HepG2 (cell line): Measurements from ENCODE around the gene KLHL30. TPM values are rescaled to one million over a fixed set of nuclear protein-coding genes. Genes with fewer than 3 reads are reported as not detected.

Experiments used
- AHR ChIP-seq: IDR thresholded peaks from 2 replicates; pipeline ENCODE4 v1.6.1; 2018; ENCODE audit warnings: missing genetic modification reagents, missing compliant biosample characterization
- HOXD1 ChIP-seq: sonication (generic); formaldehyde crosslinking; IDR thresholded peaks from 2 replicates; pipeline ENCODE4 v1.5.0; 2020; ENCODE audit warnings: missing genetic modification reagents
- NFE2L2 ChIP-seq: fragments of 150-350 bp; IDR thresholded peaks from 2 replicates; pipeline ENCODE4 v1.6.1; 2014; ENCODE audit warnings: low read length
- NR2C2 ChIP-seq: sonication (generic); formaldehyde crosslinking; IDR thresholded peaks from 2 replicates; pipeline ENCODE4 v1.4.0; 2020; ENCODE audit warnings: missing genetic modification reagents, mild to moderate bottlenecking, moderate library complexity, borderline replicate concordance
- RXRA ChIP-seq: sonication (generic); formaldehyde crosslinking; IDR thresholded peaks from 2 replicates; pipeline ENCODE4 v1.5.1; 2020; ENCODE audit warnings: missing genetic modification reagents
- TGIF2 ChIP-seq: IDR thresholded peaks from 2 replicates; pipeline ENCODE4 v1.6.1; 2016; ENCODE audit warnings: control low read depth, missing compliant biosample characterization
- TMF1 ChIP-seq: sonication (generic); formaldehyde crosslinking; IDR thresholded peaks from 2 replicates; pipeline ENCODE4 v1.8.1; 2022; ENCODE audit warnings: low read depth, missing genetic modification reagents
- ZNF703 ChIP-seq: sonication (generic); formaldehyde crosslinking; IDR thresholded peaks from 2 replicates; pipeline ENCODE4 v1.5.1; 2020; ENCODE audit warnings: missing genetic modification reagents, mild to moderate bottlenecking, moderate library complexity, borderline replicate concordance
- polyA plus RNA-seq, 8 experiments: library from polyadenylated mRNA; depleted of rRNA in 3 of 8; stranded (reverse) in 7 of 8; unstranded in 1 of 8; fragments of >200 nt; fragmentation: Illumina TruSeq in 4 of 8; extraction: Trizol in 4 of 8; gene quantifications; 2 replicates each; pipeline versions ENCODE4 v1.2.1 to v1.2.3, GENCODE V29; 2011 to 2016; ENCODE audit warnings: low read depth in 4 of 8, missing spikeins in 1 of 8, mixed read lengths in 1 of 8; ENCODE audit not compliant: insufficient read depth in 1 of 8
- total RNA-seq, 5 experiments: library from RNA; depleted of rRNA; stranded (reverse); fragments of >200 nt; fragmentation: Illumina TruSeq; extraction: Trizol; gene quantifications; 2 replicates each; pipeline ENCODE4 v1.2.3, GENCODE V29; 2016; ENCODE audit warnings: low read depth in 1 of 5
- TF ChIP-seq, protein P1 (sequence below): sonication (generic); formaldehyde crosslinking; IDR thresholded peaks from 2 replicates; pipeline ENCODE4 v1.9.0; 2022; ENCODE audit warnings: low read depth, missing genetic modification reagents
- TF ChIP-seq, protein P2 (sequence below): sonication (generic); formaldehyde crosslinking; IDR thresholded peaks from 2 replicates; pipeline ENCODE4 v1.8.0; 2022; ENCODE audit warnings: mild to moderate bottlenecking, missing genetic modification reagents
- TF ChIP-seq, protein P3 (sequence below): sonication (generic); formaldehyde crosslinking; IDR thresholded peaks from 2 replicates; pipeline ENCODE4 v1.4.0; 2020; ENCODE audit warnings: missing genetic modification reagents
- TF ChIP-seq, protein P4 (sequence below): sonication (generic); formaldehyde crosslinking; IDR thresholded peaks from 2 replicates; pipeline ENCODE4 v1.8.0; 2023; ENCODE audit warnings: mild to moderate bottlenecking, missing genetic modification reagents
- TF ChIP-seq, protein P5 (sequence below): sonication (generic); formaldehyde crosslinking; IDR thresholded peaks from 2 replicates; pipeline ENCODE4 v1.4.0; 2020; ENCODE audit warnings: missing genetic modification reagents, borderline replicate concordance
- TF ChIP-seq, protein P6 (sequence below): IDR thresholded peaks from 2 replicates; pipeline ENCODE4 v1.6.1; 2016; ENCODE audit warnings: low read depth, missing genetic modification reagents, missing compliant biosample characterization

KLHL30 gene
- total and polyA plus RNA-seq, 2 of the 13 experiments (the other 11 are each of a cell fraction or from before 2014, with no cell fraction given), result 0.05 TPM; not detected in 1

DNA sequence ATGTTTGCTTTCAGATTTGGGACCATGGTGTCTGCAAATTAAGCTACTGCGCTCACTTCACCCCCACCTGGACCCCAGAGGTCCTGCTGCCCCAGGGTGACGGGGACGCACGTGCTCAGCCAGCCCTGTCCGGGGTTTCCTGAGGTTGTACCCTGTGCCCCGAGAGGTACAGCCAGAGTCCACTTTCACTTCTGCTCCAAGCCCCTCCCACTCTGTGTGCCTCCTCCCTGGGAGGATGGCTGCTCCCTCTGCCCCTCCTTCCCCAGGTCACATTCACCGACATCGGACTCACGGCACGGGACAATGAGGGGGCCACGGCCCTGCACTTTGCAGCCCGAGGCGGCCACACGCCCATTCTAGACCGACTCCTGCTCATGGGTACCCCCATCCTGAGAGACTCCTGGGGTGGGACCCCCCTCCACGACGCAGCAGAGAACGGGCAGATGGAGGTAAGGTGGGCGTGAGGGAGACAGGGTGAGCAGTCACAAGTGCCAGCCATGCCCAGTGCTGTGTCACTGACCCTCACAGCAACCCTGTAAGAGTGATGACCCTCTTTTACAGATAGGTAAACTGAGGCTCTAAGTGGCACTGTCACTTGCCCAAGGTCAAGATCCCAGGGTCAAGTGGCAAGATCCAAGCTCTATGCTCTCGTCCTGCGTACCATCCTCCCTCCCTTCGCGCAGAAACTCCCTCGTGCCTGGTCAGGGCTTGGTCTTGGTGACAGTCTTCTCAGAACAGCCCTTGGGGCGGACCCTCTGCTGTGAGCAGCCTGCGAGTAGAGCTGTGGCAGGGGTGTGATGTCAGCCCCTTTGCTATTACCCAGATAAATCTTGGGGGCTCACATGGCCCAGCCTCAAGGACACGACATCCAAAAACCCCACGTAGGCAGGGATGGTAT is 30.7 kb upstream of the KLHL30 start (continued):
- TF ChIP-seq, protein P1, sequence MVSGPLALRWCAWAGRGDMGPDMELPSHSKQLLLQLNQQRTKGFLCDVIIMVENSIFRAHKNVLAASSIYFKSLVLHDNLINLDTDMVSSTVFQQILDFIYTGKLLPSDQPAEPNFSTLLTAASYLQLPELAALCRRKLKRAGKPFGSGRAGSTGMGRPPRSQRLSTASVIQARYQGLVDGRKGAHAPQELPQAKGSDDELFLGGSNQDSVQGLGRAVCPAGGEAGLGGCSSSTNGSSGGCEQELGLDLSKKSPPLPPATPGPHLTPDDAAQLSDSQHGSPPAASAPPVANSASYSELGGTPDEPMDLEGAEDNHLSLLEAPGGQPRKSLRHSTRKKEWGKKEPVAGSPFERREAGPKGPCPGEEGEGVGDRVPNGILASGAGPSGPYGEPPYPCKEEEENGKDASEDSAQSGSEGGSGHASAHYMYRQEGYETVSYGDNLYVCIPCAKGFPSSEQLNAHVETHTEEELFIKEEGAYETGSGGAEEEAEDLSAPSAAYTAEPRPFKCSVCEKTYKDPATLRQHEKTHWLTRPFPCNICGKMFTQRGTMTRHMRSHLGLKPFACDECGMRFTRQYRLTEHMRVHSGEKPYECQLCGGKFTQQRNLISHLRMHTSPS (CRISPR knock-in tag), result no peak
- no peak for TF ChIP-seq NFE2L2
- TF ChIP-seq, protein P2, sequence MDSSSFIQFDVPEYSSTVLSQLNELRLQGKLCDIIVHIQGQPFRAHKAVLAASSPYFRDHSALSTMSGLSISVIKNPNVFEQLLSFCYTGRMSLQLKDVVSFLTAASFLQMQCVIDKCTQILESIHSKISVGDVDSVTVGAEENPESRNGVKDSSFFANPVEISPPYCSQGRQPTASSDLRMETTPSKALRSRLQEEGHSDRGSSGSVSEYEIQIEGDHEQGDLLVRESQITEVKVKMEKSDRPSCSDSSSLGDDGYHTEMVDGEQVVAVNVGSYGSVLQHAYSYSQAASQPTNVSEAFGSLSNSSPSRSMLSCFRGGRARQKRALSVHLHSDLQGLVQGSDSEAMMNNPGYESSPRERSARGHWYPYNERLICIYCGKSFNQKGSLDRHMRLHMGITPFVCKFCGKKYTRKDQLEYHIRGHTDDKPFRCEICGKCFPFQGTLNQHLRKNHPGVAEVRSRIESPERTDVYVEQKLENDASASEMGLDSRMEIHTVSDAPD (CRISPR knock-in tag), result no peak
- TF ChIP-seq, protein P3, sequence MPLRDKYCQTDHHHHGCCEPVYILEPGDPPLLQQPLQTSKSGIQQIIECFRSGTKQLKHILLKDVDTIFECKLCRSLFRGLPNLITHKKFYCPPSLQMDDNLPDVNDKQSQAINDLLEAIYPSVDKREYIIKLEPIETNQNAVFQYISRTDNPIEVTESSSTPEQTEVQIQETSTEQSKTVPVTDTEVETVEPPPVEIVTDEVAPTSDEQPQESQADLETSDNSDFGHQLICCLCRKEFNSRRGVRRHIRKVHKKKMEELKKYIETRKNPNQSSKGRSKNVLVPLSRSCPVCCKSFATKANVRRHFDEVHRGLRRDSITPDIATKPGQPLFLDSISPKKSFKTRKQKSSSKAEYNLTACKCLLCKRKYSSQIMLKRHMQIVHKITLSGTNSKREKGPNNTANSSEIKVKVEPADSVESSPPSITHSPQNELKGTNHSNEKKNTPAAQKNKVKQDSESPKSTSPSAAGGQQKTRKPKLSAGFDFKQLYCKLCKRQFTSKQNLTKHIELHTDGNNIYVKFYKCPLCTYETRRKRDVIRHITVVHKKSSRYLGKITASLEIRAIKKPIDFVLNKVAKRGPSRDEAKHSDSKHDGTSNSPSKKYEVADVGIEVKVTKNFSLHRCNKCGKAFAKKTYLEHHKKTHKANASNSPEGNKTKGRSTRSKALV (CRISPR knock-in tag), result no peak
- TF ChIP-seq HOXD1, result no peak
- TF ChIP-seq, protein P4, sequence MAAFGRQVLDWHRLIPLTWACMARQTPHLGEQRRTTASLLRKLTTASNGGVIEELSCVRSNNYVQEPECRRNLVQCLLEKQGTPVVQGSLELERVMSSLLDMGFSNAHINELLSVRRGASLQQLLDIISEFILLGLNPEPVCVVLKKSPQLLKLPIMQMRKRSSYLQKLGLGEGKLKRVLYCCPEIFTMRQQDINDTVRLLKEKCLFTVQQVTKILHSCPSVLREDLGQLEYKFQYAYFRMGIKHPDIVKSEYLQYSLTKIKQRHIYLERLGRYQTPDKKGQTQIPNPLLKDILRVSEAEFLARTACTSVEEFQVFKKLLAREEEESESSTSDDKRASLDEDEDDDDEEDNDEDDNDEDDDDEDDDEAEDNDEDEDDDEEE (CRISPR knock-in tag), result no peak
- TF ChIP-seq ZNF703 (CRISPR knock-in tag), result no peak
- peak; percentile 89 for TF ChIP-seq RXRA
- TF ChIP-seq, protein P5, sequence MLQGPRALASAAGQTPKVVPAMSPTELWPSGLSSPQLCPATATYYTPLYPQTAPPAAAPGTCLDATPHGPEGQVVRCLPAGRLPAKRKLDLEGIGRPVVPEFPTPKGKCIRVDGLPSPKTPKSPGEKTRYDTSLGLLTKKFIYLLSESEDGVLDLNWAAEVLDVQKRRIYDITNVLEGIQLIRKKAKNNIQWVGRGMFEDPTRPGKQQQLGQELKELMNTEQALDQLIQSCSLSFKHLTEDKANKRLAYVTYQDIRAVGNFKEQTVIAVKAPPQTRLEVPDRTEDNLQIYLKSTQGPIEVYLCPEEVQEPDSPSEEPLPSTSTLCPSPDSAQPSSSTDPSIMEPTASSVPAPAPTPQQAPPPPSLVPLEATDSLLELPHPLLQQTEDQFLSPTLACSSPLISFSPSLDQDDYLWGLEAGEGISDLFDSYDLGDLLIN, result no peak
- TF ChIP-seq NR2C2 (CRISPR knock-in tag), result peak; percentile 68
- TF ChIP-seq TGIF2, result peak; percentile 97
- TF ChIP-seq TMF1, result peak; percentile 77; the same call in 1 of the 2 replicates
- no peak for TF ChIP-seq AHR
- TF ChIP-seq, protein P6, sequence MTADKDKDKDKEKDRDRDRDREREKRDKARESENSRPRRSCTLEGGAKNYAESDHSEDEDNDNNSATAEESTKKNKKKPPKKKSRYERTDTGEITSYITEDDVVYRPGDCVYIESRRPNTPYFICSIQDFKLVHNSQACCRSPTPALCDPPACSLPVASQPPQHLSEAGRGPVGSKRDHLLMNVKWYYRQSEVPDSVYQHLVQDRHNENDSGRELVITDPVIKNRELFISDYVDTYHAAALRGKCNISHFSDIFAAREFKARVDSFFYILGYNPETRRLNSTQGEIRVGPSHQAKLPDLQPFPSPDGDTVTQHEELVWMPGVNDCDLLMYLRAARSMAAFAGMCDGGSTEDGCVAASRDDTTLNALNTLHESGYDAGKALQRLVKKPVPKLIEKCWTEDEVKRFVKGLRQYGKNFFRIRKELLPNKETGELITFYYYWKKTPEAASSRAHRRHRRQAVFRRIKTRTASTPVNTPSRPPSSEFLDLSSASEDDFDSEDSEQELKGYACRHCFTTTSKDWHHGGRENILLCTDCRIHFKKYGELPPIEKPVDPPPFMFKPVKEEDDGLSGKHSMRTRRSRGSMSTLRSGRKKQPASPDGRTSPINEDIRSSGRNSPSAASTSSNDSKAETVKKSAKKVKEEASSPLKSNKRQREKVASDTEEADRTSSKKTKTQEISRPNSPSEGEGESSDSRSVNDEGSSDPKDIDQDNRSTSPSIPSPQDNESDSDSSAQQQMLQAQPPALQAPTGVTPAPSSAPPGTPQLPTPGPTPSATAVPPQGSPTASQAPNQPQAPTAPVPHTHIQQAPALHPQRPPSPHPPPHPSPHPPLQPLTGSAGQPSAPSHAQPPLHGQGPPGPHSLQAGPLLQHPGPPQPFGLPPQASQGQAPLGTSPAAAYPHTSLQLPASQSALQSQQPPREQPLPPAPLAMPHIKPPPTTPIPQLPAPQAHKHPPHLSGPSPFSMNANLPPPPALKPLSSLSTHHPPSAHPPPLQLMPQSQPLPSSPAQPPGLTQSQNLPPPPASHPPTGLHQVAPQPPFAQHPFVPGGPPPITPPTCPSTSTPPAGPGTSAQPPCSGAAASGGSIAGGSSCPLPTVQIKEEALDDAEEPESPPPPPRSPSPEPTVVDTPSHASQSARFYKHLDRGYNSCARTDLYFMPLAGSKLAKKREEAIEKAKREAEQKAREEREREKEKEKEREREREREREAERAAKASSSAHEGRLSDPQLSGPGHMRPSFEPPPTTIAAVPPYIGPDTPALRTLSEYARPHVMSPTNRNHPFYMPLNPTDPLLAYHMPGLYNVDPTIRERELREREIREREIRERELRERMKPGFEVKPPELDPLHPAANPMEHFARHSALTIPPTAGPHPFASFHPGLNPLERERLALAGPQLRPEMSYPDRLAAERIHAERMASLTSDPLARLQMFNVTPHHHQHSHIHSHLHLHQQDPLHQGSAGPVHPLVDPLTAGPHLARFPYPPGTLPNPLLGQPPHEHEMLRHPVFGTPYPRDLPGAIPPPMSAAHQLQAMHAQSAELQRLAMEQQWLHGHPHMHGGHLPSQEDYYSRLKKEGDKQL (CRISPR knock-in tag), result no peak
